HFF-Myc (cell line): ENCODE data around the gene PDLIM5.

Source experiments
- DNase-seq: peaks from one replicate; pipeline ENCODE4 v3.0.0-alpha.2; 2011; ENCODE audit warnings: low read depth; ENCODE audit errors: extremely low read depth
- H3K4me3 ChIP-seq: replicated peaks from 2 replicates; pipeline ENCODE4 v1.5.1; 2011; ENCODE audit warnings: low read depth, mild to moderate bottlenecking, control low read depth, low read length
- CTCF ChIP-seq: IDR thresholded peaks from 2 replicates; pipeline ENCODE4 v1.5.1; 2012; ENCODE audit warnings: mild to moderate bottlenecking, low read depth, low read length, control low read depth; ENCODE audit errors: missing control alignments

PDLIM5 gene

GRCh38 chr4:94436512-94436911 is 15.2 kb upstream of the PDLIM5 start:
- no peak for TF ChIP-seq CTCF
- DNase-seq, result no peak
- H3K4me3 ChIP-seq, result no peak overlapping the region

GRCh38 chr4:94439606-94440005 is 12.1 kb upstream of the PDLIM5 start:
- DNase-seq, result no peak
- H3K4me3 ChIP-seq, result no peak overlapping the region
- no peak for TF ChIP-seq CTCF

- DNase-seq, result no peak
- TF ChIP-seq CTCF, result no peak
- H3K4me3 ChIP-seq, result no peak overlapping the region
Measured at GRCh38 chr4:94441838-94442237, 9.9 kb upstream of the PDLIM5 start.

- TF ChIP-seq CTCF, result no peak
- no peak for DNase-seq
- H3K4me3 ChIP-seq, result no peak overlapping the region
Measured at GRCh38 chr4:94442251-94442650, 9.5 kb upstream of the PDLIM5 start.

GRCh38 chr4:94446386-94446785 is 5.4 kb upstream of the PDLIM5 start:
- no peak for TF ChIP-seq CTCF
- DNase-seq, result no peak
- H3K4me3 ChIP-seq, result no peak overlapping the region

- no peak overlapping the region for H3K4me3 ChIP-seq
- no peak for TF ChIP-seq CTCF
- no peak for DNase-seq
Measured at GRCh38 chr4:94447754-94448411, 3.9 kb upstream of the PDLIM5 start.

- no peak for DNase-seq
- no peak for TF ChIP-seq CTCF
- H3K4me3 ChIP-seq, result no peak overlapping the region
Measured at GRCh38 chr4:94448815-94449375, 2.8 kb upstream of the PDLIM5 start.
